GM19397 (cell line): ENCODE measurements around the gene EML1.

Source experiments
- ATAC-seq: cut with Tn5 transposase; IDR thresholded peaks from one replicate; pipeline ENCODE4 v1.9.1; 2021; ENCODE audit warnings: mild to moderate bottlenecking, moderate library complexity; ENCODE audit not compliant: unreplicated experiment

Gene EML1

DNA sequence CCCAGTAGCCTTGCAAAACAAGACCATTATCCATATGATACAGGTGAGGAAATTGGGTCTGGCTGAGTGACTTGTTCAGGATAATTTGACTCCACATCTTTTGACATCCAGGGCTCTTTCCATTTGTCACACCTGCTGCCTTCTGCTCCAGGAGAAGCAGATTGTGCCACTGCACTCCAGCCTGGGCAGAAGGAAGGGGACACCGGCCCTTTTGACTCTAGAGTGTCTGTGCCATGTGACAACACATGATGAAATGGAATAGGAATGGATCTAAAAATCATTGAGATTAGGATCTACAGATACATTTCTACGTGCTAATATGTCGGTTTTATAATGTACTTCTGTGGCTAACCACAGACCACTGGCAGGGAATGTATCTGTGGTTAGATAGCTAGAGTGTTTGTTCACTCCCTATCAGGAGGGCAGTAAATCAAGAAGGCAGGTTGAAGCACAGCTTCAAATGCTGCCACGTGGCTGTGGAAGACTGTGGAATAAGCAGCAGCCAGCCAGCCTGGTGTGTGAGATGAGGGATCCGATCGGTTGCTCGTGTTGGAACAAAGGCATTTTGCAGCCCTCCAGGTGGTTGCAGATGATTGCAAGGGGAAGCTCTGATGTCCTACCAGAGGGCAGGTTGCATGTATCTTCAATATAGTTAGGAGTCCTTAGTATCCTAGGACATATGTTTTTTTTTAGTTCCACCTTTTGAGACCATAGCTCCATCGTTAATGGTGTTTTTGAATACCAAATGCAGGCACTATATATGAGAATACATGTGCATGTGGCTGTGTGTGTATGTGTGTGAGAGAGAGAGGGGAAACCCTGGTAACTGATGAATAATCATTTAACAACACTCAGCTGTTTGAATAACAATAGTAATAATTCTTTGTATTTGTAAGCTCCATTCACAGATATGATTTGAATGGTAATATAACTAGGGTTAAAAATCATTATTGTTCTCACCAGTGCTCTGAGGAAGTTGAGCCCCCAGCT is 28.6 kb downstream of the EML1 start:
- ATAC-seq = no peak

GRCh38 chr14:99822800-99823455 is 29.7 kb downstream of the EML1 start:
- no peak for ATAC-seq

DNA sequence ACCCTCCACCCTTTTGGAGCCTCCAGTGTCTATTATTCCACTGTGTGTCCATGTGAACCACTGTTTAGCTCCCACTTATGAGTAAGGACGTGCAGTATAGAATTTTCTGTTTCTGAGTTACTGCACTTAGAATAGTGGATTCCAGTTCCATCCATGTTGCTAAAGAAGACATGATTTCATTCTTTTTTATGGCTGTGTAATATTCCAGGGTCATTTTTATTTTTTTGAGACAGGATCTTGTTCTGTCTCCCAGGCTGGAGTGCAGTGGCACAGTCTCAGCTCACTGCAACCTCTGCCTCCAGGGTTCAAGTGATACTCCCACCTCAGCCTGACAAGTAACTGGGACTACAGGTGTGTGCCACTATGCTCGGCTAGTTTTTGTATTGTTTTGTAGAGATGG is 31.6 kb downstream of the EML1 start:
- no peak for ATAC-seq

GRCh38 chr14:99829450-99829849 is 36.2 kb downstream of the EML1 start:
- no peak for ATAC-seq

GRCh38 chr14:99831303-99831702 is 38.1 kb downstream of the EML1 start:
- ATAC-seq = no peak

DNA sequence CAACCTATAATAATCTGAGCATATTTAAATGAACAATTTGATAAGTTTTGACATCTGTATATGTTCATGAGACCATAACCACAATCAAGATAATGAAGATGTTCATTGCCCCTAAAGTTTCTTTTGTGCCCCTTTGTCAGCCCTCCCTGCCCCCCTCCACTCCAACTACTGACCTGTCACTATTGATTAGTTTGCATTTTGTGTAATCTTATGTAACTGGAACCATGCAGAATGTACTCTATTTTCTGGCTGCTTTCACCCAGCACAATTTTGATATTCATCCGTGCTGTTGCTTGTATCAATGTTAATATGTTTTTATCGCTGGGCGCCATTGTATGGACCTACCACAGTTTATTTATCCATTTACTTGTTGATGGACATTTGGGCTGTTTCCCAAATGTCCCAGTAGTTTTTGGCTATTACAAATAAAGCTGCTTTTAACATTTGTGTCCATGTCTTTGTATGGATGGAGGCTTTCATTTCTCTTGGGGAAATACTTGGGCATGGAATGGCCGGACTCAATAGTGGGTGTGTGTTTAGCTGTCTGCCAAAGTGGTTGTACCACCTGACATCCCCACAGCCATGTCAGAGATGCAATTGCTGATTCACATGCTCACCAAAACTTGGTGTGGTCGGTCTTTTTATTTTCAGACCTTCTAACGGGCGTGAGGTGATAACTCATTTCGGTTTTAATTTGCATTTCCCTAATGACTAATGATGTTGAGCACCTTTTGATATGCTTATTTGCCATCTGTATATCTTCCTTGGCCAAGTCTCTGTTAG is 38.9 kb downstream of the EML1 start:
- ATAC-seq = no peak

- no peak for ATAC-seq
Observed at GRCh38 chr14:99837822-99838221, 44.6 kb downstream of the EML1 start.

DNA sequence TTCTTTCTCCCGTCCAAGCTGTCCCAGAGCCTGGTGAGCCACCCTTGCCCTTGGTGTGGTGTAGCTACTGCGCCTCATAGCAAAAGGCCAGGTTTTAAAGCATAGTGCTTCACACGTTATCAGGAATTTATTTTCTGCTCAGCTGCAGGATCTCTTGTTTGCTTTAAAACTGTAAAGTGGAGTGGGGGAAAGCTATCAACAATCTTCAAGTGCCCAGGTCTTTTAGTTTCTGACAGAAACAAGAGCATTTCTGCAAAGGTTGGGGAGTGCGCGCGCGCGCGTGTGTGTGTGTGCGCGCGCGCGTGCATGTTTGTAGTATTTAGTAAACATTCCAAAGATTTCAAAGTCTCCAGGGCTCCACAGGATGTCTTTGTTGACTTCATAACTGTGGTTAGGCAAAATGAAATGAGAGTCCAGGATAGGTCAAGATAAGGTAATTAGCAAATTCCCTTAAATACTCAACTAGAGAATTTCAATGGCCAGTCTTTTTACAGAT is 45.5 kb downstream of the EML1 start:
- no peak for ATAC-seq

DNA sequence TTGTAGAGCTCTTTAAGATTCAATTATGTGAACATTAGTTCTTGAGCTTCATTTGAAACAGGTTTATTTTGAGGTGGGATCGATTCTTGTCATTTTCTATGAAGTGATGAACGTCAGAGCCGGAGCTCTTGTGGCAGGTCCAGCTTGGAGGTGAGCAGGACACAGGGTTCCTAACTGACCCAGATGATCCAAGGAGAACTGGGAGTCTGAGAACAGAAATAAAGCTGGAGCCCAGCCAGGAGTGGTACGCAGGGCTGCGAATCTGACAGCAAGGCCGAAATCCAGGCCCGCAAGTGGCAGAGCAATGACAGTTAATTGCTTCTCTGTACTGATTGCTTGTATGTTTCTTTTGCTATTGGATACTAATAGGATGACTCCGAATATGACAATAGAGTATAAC is 46.5 kb downstream of the EML1 start:
- no peak for ATAC-seq

DNA sequence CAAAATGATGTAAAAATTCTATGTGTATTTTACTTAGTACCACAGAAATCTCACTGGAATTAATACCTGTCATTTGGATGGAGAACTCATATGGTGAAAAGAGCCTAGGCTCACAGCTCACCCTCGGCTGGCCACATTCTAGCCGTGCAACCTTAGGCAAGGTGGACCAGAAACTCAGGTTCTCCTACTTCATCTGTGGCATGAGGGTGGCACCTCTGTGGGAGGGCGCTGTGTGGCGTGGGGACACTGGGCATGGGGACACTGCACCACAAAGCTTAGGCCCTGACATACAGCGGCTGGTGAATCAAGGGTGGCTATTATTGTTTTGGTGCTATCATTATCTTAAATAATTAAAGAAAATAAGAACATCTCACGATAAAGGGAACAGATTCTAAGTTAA is 47.1 kb downstream of the EML1 start:
- no peak for ATAC-seq

DNA sequence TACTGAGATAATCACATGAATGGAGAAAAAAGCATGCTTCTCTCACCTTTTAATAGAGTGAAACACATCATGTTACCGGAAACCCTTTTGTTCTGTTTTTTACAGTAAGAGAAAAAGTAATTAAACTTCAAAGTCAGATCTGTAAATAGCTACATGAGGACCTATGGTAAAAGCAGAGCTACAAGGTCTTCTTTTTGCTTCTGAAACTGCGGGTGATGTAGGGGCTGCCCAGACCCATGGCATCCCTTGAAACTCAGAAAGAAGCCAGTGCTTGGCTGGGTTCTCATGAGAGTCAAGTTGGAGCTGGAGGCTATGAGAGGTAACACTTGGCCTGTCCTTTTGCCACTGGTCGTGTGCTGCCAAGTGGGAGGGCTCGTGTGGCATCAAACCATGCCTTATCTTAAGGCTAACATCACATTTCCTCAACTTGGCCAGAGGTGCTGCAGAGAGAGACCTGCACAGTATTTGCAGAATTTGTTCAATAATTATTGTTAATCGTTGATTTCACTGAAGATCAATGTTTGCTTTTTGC is 47.6 kb downstream of the EML1 start:
- ATAC-seq = no peak

- ATAC-seq = no peak
Observed at GRCh38 chr14:99841436-99842071, 48.3 kb downstream of the EML1 start.

- no peak for ATAC-seq
Observed at GRCh38 chr14:99842141-99842540, 48.9 kb downstream of the EML1 start.

DNA sequence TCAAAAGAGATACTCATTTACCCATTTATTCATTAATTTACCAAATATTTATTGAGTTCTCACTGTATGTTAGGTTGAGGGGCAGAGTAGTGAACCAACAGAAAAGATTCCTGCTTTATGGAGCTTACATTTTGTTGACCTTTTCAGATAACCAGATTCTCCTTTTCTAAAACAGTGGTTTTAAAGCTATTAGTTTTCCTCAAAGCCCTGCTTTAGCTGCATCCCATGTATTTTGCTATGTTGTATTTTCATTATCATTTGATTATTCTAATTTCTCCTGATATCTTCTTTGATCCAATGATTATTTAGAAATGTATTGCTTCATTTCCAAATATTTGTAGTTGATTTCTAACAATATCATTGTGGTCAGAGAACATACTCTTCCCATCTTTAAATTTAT is 53.6 kb downstream of the EML1 start:
- ATAC-seq = no peak

GRCh38 chr14:99850709-99851108 is 57.5 kb downstream of the EML1 start:
- ATAC-seq = no peak

- no peak for ATAC-seq
Observed at GRCh38 chr14:99852578-99852977, 59.4 kb downstream of the EML1 start.

- no peak for ATAC-seq
Observed at GRCh38 chr14:99853206-99853605, 60.0 kb downstream of the EML1 start.

DNA sequence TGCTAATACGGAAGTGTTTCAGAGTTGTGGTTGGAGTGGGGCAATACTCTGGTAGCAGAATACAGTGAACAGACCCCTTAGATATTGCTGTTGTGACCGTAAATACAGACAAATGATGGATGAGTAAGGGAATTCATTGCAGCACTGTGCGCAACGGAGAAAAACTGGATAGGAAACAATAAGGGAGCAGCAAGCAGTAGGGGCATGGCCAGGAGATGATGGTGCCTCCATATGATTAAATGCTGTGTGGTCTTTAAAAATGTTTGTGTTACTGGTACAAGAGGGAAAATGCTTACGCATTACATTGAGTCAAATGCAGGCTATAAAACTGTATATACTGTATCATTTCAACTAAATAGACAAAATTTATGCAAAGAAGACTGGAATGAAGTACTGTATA is 61.6 kb downstream of the EML1 start:
- no peak for ATAC-seq

DNA sequence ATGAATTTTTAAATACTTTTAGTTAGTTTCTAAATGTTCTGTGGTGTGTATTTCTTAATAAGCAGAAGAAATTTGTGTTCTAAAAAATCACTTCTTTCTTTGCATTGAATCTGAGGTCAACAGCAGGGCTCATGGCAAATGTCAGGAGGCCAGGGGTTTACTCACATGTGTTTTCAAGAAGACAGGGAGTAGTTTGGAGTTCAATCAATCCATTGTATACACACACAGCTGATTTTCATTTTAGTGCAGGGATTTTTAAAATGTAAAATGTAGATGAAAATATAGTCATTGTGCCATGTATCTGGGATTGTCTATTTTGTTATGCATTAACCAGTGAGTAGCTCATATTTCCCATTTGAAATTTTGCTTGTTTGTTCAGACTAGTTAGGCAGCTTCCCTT is 62.1 kb downstream of the EML1 start:
- ATAC-seq = no peak

DNA sequence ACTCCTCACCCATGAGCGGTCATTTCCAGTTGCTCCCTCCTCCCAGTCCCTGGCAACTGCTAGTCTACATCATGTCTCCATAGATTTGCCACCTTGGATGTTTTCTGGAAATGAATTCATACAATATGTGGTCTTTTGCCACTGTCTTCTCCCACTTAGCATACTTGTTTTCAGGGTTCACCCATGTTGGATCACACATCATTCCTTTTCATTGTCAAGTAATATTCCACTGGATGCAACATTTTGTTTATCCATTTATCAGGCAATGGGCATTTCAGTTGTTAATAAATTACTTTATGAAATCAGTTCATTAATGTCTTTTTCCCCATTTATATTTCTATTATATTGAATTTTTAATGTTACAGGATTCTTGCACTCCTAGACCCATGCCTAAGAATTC is 64.3 kb downstream of the EML1 start:
- ATAC-seq = no peak

- ATAC-seq = no peak
Observed at GRCh38 chr14:99860219-99860618, 67.0 kb downstream of the EML1 start.
